Measurements from ENCODE around the gene ZDHHC22.

Gene ZDHHC22

DNA sequence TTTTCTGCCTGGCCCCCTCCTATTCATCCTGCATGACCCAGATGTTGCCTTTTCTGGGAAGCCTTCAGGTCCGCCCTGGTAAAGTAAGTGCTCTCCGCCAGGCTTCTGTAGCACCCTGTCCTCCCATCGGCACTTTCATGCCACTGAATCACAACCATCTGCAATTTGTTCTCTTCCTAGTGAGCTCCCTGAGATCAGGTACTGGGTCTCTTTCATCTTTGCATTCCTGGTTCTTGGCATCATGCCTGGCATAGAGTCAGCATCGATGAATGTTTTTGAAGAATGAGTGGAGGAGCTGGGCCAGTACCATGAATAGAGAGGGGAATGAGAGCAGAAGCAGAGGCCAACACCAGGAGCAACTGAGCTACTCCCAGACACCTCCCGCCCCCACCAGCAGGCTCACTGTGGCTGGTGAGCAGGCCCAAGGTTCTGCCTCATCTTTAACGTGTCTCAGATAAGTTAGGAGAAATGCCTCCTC, 13.1 kb downstream of the ZDHHC22 start:
- no peak for DNase-seq (ENCODE audit: low read depth in 2 of 2)

DNA sequence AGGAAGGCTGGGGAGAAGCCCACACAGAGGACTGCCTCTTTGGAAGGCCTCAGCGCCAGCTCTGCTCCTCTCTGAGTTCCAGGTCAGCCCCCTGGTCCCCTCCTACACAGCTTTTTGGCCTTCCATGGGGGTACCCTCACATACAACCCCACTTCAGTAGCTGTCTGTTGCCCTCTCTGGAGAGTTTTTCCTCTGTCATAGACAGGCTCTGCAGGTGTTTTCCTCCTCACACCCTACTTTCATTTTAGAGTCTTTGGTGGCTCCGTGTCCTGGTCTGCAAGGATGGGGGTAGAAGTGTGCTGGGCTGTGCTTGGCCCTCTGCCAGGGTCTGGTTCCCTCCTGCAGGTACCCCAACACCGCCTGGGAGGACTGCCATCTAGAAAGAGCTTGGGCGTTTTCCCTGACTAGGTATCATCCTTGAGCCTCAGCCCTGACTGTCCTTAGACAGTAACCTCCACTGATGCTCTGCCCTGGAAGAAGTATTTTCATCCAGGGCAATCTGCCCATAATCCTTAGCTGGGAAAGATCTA, 15.1 kb downstream of the ZDHHC22 start:
- no peak for DNase-seq (ENCODE audit: low read depth in 2 of 2)

DNA sequence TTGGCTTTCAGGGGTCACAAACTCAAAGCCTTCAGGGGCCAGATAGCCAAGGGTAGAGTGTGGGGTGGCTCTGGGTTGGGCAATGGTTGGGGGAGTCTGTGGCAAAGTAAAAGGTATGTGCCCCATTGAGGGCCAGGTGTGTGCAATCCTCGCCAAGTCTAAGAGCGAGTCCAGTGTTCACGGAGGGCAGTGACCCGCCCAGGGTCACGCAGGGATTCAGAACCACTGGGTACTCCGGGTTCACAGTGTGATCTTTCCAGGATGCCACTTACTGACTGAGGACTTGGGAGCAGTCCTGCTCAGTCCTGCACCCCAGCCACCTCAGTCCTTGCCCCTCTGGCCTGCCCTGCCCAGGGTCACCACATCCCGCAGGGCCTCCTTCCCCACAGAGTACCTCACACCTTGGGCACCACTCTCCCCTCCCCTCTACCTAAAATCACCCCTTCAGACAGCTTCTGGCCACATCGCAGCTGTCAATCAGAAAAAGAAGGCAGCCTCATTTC, 15.7 kb downstream of the ZDHHC22 start:
- DNase-seq (ENCODE audit: low read depth in 2 of 2) = no peak

DNA sequence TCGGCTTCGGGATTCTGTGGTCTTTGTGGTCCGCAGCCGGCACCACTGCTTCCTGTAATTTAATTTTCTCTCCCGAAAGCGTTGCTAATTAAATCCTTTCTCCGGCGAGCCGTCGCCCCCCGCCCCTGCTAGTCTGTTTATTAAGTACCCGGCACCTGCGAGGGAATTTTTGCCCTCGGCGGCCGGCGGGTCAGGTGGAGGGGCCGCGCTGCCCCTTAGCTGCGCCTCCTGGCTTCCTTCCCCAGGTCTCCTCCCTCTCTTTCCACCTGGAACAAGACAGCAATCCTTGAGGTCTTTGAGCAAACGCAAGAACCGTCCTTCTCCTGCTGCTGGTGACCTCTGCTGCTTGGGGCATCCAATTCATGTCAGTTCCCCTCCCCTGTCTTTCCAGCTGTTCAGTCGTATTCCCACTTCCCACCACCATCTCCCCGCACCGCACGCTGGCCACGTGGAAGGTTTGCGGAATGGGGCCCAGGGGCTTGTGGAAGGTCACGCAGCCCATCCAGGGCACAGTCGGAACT, 16.2 kb downstream of the ZDHHC22 start:
- DNase-seq (ENCODE audit: low read depth in 2 of 2) = no peak

DNA sequence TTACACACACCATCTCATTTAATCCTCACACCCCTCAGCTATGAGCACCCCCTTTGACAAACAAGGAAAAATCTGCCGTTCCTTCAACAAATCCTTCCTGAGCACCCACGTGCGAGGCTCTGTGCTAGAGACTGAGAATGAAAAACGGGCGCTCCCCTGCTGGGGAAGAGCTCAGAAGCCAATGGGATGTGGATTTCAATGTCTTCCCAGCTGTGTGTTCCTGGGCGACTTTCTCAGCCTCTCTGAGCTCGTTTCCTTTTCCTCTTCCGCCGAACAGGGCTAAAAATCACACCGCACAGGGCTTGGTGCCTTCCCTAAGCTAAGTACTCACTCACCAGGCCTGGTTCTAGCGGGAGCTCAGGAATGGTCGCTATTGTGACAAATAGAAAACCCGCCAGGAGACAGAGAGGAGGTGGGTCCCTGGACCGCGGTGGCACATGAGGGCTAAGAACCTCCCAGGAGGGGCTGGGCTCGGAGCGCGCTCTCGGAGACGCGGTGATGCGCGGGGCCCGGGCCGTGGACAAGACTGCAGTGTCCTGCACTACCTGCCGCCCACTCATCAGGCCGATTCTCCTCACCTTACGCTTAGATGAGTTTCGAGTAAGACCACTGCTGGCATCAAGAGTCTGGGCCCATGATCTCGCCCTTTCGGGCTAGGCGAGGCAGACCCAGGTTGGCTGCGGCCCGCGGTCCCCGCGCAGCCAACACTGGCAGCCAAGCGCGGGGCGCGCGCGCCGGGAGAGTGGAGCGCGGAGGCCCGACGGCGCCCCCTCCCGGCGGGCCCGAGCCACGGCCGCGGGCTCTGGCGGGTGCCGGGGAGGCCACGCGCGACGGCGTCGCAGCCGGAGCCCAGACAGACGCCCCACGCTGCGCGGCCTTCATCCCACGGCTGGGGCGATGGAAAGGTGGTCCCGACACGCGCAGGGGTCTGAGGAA, 17.0 kb downstream of the ZDHHC22 start:
- no peak for DNase-seq (ENCODE audit: low read depth in 2 of 2)

DNA sequence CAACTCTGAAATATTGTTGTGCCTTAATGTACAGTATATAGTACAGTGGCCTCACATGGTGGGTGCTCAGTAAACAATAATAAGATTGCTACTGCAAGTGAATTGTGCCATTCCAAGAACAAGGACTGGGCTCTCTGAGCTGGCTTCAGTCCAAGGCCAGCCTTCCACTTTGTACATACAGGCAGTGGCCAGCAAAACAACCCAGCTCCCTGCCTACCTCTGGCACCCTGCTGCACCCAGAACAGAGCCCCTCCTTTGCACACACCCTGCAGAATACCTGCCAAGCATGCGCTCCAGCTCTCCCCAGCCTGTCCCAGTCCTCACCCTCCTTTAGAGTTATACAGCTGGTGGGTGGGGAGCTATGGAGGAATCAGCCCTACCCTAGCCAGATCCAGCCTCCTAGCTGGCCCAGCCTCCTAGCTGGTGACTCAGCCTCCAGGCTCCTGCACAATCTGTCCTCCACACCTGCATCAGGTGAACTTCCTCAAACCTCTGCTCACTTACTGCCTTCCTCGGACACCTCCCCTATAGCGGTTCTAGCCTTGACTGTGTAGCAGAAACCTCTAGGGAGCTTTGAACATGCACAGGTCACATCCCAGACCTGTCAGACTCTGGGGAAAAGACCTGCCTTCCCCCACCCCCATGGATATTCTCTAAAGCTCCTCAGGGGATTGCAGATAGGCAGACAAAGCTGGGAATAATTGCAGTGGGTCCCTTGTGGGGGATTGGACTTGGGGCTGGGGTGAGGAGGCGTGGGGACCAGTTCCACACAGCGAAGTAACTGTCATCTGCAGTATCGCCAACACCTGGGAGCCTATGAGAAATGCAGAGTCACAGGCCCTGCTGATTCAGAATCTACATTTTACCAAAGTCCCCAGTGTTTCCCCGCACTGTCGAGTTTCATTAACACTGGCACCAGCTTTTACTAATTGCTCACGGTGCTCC, 17.9 kb downstream of the ZDHHC22 start:
- no peak for DNase-seq (ENCODE audit: low read depth in 2 of 2)

DNA sequence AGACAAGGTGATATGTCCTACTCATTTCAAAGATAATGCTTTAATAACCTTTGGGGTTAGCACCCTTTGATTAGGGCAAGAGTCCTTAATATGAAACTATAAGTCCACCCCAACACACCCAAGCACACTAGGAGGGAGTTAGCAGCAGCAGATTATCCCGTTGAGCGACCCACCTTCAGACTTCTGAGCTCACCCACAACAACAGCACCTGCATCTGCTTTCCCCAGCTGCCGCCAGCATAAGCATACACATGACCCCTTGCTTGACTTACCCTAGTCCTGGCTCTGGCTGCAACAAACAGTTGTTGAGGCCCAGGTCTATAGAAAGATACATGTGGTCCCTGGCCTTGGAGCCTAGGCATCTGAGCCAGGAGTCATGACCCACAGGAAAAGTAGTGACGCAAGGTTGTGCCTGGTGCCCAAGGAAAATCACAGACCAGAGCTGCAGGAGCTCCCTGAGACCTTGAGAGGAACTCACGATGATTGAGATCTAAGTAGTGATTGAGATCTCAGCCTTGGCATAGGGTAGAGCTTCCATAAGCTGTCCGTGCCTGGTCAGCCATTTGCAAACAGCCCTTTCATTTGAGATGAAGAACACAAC, 19.0 kb downstream of the ZDHHC22 start:
- DNase-seq (ENCODE audit: low read depth in 2 of 2) = no peak

DNA sequence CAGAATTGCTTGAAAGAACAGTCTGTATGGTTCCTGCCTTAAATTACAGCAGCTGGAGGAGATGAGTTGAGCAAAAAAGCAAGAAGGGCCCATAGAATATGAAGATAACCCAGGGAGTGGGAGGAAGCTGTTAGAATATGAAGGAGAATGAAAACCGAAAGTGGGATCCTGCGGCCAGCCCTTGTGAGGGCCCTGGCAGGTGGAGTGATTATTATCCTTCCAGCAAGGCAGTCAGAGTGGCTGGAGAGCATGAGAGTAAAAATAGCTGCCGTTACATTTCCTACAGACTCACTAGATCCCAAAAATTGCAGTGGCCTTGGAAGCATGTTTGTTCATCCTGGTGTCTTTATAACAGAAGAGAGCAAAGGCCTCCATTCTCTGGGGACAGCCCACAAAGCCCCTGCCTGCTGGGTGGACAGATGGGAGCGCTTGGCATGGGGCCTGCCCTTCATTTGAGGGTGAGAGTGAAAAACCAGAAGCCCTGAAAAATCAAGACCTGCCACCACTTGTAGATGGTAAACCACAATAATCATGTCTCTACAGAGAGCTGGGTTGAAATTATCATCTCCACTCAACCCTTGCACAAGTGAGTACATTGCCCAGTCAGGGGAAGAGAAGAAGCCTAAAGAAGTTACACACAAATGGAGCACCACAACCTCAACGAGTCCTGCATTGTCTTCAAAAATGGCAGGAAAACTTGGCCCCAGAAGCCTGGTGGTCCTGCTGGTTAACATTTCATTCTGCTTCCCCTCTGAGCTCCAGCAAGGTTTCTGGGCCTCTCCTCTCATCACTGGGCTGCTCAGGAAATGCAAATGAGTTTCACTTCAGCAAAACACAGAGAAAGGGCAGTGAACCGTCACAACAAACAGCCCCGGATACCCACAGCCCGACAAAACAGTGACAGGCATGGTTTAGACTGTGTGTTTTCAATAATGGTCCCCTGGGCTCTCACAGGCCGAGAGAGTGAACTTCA, 20.5 kb downstream of the ZDHHC22 start:
- DNase-seq (ENCODE audit: low read depth in 2 of 2) = no peak

DNA sequence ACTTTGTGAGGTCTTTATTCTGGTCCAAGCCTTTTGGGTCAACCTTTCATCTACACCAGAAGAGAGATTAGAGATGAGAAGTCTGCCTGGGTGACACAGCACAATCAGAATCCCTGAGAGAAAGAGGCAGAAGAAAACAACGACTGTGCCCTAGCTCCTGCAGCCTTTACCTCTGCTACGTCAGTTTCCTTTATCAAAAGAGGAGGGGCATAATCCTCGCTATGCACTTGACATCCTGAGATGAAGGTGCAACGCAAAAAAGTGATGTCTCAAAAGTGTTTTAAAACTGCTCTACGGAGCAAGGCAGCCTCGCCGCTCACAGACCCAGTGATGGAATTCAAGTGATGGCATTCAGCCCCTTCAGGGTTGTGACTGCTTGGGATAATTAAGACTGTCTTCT, 21.7 kb downstream of the ZDHHC22 start:
- DNase-seq (ENCODE audit: low read depth in 2 of 2) = no peak

DNA sequence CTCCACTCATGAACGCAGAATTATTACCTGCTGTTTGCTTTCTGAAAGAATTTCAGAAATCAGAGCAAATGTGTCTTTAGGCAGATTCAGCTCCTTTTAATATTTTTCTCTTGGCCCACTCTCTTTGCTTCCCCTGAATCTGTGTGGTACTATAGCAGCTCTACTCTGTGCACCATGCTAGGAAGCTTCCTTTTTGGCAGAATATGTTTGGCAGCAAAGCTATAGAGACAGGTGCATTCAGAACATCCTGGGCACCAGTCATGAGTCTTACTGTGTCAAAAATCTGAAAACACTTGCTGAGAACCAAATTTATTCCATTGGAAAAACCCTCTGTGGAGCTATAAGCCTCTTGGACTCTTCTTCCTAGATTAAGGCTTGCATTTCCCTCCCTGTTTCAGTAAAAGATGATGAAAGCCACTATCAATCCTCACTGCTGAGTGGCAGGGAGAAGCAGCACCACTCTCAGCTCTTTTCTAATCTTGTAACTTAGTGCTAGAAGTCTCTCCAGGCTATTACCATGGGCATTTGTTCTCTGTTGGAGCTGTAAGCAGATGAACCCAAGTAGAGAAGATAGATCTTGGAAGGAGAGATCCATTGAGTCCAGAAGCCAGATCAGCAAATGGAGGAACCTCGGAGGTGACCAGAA, 25.3 kb downstream of the ZDHHC22 start:
- no peak for DNase-seq (ENCODE audit: low read depth in 2 of 2)

DNA sequence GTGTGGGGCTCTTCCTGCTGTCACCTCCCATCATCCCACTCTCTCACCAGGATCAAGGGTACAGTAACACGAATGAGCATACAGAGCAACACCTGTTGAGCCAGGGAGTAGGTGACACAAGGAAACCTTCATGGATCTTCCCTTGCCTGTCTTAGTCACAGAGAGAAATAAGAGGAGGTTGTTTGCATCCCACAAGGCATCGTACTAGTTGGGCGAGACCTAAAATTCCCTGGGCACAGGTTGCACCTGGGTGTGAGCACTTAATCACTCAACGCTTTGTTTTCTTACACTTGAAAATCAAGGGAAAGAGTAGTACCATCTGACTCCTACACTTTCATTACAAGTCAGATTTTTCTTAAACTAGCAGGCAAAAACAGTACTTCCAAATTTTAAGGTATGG, 27.0 kb downstream of the ZDHHC22 start:
- DNase-seq (ENCODE audit: low read depth in 2 of 2) = no peak

DNA sequence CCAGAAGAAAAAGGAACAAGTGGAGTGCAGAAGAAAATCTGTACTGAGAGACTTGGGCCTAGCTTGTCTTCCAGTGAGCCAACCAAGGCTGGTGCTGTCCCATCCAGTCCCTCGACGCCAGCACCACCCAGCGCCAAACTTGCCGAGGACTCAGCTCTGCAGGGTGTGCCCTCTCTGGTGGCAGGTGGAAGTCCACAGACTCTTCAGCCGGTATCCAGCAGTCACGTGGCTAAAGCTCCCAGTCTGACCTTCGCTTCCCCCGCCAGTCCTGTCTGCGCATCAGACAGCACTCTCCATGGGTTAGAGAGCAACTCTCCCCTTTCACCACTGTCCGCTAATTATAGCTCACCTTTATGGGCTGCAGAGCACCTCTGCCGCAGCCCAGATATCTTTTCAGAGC, 27.9 kb downstream of the ZDHHC22 start:
- no peak for DNase-seq (ENCODE audit: low read depth in 2 of 2)

DNA sequence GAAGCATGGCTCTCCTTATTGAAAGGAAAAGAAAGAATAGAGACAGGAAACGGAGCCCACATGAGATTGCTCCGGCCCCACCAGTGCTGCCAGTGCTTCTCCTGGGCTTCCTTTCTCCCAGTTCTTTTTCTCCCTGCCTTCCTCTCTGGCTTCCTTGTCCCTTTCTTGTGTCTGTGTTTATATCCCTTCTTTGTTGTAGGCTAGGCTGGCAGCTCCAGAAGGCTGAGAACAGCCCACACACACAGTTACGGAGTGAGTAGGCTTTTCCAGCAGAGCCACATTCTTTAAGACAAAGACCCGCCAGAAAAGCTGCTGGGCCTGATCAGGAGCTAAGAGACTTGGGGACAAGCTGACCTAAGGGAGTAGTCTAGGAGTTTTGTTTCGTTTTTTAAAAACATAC, 30.6 kb downstream of the ZDHHC22 start:
- no peak for DNase-seq (ENCODE audit: low read depth in 2 of 2)

DNA sequence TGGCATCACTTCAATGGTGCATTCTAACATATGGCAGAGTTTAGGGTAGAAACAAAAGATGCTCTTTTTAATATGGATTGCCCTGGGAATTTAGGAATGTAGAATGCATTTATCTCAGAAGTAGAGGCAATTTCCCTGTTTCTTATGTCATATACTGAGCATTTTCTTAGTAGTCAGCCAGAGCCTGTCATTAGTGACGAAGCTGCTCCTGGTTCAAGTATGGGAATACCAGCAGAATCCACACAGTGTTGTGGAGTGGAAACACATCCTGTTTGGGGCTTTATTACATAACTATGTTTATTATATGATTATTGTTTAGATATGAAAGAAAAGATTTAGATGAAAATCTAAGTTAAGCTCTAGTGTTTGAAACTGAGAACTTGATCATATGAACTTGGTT, 31.3 kb downstream of the ZDHHC22 start:
- no peak for DNase-seq (ENCODE audit: low read depth in 2 of 2)

DNA sequence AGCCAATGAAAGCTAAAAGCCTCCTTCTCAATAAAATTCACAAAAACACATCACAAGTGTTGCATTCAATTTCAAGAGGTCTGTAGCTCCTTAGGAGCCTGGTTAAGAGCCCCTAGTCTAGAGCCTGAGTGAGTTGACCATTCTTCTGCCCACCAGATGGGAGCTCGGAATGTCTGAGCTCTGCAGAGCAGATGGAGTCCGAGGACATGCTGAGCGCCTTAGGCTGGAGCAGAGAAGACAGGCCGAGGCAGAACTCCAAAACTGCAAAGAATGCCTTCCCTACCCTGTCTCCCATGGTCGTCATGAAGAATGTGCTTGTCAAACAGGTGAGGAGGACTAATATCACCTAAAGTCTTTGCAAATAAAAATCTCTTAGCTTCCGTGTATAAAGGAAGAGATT, 31.9 kb downstream of the ZDHHC22 start:
- no peak for DNase-seq (ENCODE audit: low read depth in 2 of 2)

DNA sequence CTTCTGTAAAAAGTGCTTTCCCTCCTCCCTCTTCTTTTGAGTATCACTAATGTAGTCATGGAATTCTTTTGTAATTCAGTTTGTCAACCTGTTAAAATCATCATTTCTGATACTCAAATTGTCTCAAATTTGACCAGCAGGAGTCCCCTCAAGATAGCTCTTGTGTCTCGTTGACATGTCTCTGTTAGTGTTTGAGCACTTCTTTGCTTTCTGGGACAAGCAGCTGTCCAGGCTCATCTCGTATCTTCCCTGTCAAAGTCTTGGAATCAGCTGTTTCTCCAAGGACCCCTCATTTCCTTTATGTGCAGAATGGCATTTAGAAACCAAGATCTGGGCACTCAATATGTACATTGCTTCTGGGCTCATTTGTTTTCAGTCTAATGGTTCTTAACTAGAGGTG, 32.8 kb downstream of the ZDHHC22 start:
- DNase-seq (ENCODE audit: low read depth in 2 of 2) = no peak

DNA sequence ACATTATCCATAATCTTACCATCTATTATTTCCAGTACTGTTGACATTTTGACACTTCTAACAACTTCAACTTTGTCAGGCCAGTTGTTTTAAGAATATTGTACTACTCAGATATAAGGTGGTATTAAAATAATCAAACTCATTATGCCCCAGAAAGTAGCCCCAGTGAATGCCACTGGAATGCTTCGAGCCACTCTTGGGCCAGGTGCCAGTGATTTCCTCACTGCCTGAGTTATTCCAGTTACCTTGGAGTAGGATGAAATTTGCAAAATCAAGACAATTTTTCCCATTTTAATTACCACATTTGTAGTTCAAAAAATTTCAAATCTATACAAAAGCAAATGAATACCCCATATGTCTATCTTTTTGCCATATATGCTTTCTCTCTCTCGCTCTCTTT, 34.4 kb downstream of the ZDHHC22 start:
- no peak for DNase-seq (ENCODE audit: low read depth in 2 of 2)

DNA sequence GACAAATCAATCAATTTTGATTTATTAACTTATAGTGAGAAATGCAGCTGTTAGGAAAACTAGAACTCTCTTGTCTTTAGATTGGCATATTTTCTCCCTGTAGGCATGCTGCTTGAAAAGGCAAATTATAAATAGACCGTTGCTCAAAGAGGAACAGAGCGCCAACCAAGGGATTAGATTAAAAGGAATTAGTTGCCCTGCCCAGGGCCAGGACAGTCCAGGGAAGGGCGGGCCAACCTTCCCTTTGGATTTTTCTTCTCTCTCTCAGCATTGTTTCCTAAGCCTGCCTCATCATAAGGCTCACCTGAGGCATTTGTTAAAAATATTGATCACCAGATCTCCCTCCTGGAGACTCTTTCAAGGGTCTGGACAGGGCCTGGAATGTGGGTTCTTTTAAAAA, 34.9 kb downstream of the ZDHHC22 start:
- no peak for DNase-seq (ENCODE audit: low read depth in 2 of 2)

DNA sequence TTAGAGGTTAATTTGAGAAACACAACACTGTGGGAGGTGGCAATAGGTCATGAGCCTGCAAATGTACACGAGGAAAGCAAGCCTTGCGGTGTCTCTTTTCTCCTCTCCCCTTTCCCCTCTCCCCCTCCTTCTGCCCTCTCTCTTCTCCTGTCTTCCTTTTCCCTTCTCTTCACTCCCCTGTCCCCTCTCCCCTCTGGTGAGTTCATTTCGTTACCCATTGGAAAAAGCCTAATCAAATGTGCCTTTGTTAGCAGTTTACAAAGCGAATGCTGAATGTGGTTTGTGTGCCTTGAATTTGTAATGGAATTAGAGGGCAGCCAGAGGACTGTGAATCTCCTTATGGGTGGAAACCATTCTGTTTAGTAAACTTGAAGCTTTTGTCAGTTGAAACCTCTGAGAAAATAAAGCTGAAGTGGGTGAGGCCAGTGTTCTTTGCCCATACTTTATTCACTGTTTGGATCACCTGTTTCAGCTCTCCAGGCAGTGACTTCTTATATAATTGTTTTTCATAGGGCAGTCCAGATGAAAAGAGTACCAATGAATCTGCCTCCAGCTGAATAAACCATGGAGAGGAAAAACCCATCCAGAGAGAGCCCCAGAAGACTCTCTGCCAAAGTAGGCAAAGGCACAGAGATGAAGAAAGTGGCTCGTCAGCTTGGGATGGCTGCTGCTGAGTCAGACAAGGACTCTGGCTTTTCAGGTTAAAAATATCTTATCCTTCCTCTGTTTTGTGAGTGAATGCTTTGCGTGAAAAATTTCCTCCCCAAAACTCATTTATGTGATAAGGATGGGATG, 36.2 kb downstream of the ZDHHC22 start:
- no peak for DNase-seq (ENCODE audit: low read depth in 2 of 2)
